Gastroesophageal sphincter (tissue), 3 donors: ENCODE measurements around the gene SMARCA2.

ENCODE experiments used
- EP300 ChIP-seq: sonication (generic); formaldehyde crosslinking; IDR thresholded peaks from one replicate; pipeline ENCODE4 v1.6.1; 2017; ENCODE audit warnings: antibody characterized with exemption, mild to moderate bottlenecking
- POLR2AphosphoS5 ChIP-seq: sonication (generic); formaldehyde crosslinking; IDR thresholded peaks from one replicate; pipeline ENCODE4 v1.6.1; 2017; ENCODE audit warnings: antibody characterized with exemption
- TF ChIP-seq, protein P1 (sequence below), 4 experiments: fragments of 200-600 bp in 2 of 4; fragments of 450-650 bp in 2 of 4; sonication (generic) in 1 of 4; IDR thresholded peaks; one replicate each; pipeline ENCODE4 v1.5.1; 2017 to 2019; ENCODE audit warnings: antibody characterized with exemption in 4 of 4, mild to moderate bottlenecking in 2 of 4, moderate library complexity in 2 of 4

DNA sequence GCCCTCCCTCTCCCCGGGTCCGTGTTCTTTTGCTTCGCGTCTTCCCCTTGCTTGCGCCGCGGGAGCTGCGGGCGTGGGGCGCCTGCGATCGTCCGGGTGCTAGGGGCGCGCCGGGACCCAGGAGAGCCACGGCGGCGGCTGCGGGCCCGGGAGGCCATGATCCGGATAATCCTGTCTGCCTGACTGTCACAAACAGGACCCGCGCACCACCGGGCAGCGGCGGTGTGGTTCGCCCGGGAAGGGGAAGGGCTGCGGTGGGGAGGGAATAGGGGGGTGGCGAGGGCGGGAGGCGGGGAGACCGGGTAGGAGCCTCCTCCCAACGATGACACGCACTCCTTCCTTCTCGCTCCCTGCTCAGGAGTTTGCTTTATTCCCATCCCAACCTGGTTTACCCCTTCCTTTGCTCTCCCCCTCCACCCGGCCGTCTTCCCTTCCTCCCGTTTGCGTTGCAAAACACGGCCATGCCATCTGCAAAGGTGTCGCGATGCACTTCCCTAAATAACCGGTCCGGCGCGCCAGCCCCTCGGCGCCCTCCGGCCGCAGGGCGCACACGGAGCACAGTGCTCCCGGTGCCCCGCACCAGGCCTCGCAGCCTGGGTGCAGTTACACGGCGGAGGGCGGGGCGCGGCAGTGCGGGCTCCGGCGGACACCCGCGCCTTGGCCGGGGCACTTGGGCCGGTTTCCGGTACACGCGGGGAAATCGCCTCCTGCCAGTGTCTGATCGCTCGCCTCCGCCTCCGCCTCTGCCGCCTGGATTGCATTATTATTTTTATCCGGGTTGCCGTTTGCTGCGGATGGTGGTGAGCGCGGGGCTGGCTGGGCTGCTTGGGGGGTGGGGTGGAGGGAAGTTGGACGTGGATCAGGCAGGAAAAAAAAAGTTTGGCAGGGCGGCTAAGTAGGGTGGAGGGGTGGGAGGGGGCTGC is 1.5 kb downstream of the SMARCA2 start:
- TF ChIP-seq POLR2AphosphoS5 (peak; percentile 93), EP300 (no peak)
- TF ChIP-seq, protein P1, sequence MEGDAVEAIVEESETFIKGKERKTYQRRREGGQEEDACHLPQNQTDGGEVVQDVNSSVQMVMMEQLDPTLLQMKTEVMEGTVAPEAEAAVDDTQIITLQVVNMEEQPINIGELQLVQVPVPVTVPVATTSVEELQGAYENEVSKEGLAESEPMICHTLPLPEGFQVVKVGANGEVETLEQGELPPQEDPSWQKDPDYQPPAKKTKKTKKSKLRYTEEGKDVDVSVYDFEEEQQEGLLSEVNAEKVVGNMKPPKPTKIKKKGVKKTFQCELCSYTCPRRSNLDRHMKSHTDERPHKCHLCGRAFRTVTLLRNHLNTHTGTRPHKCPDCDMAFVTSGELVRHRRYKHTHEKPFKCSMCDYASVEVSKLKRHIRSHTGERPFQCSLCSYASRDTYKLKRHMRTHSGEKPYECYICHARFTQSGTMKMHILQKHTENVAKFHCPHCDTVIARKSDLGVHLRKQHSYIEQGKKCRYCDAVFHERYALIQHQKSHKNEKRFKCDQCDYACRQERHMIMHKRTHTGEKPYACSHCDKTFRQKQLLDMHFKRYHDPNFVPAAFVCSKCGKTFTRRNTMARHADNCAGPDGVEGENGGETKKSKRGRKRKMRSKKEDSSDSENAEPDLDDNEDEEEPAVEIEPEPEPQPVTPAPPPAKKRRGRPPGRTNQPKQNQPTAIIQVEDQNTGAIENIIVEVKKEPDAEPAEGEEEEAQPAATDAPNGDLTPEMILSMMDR (IDR thresholded peaks at IDR 0.05): peak in 2 of 4 experiments; percentile 10 to 41
